ENCODE measurements around the gene POLA2.

DNA sequence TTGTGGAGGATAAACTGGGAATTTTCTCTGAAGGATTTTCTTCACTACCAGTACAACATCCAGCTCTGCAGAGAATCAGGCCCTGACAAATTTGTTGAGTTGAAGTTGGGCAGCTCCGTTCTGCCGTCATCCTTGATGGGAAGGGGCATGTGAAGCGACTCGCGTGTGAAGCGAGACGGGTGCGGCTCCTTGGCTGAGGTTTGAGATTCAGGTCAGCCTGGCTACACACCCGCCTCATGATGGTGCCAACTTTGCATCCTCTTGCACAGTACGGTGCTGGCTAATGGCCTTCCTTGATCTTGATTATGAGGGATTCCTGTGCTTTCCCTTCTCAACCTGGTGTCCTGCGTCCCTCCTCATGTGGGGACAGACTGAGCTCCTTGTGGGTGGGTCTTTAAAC, 33.2 kb downstream of the POLA2 start:
- TF ChIP-seq EZH2 (IDR thresholded peaks at IDR 0.05), result no peak
- no peak for TF ChIP-seq POLR2AphosphoS5 (IDR thresholded peaks at IDR 0.05; ENCODE audit: borderline replicate concordance, low read depth, low read length)

Measured in SK-N-MC (cell line).